ENCODE measurements around the gene TSPAN8. TPM values are rescaled to one million over a fixed set of nuclear protein-coding genes. Genes with fewer than 3 reads are reported as not detected.
"Not testable (repeated sequence)": the region's sequence is repeated elsewhere in the genome, so short reads cannot be mapped to it uniquely, and the experiment has no call there.

The TSPAN8 gene
- total and polyA plus RNA-seq, 2 experiments from 2014 or later: not detected

- no peak overlapping the region for H3K4me3 Mint-ChIP-seq
- ATAC-seq (no peak), DNase-seq (ENCODE audit: low spot score) (no peak)
- H2AFZ ChIP-seq: no peak overlapping the region
- no peaks in the 10 kb centered on the region for H3K36me3 ChIP-seq (ENCODE audit: insufficient read depth)
- no peaks in the 10 kb centered on the region for H3K27me3 ChIP-seq (ENCODE audit: insufficient read depth)
- no peaks in the 10 kb centered on the region for H3K27me3 Mint-ChIP-seq (ENCODE audit: insufficient read depth, low read depth, poor library complexity)
- H3K9me2 ChIP-seq (ENCODE audit: insufficient read depth): no peaks in the 10 kb centered on the region
- H3K4me1 ChIP-seq (ENCODE audit: insufficient read depth): no peaks in the 10 kb centered on the region; the same call in 1 of the 2 replicates
- H4K20me1 ChIP-seq (replicated peaks; ENCODE audit: insufficient read depth): no peaks in the 10 kb centered on the region
- no peaks in the 10 kb centered on the region for H3K79me2 ChIP-seq (replicated peaks; ENCODE audit: insufficient read depth)
- no peak overlapping the region for H3K27ac ChIP-seq (ENCODE audit: low read depth)
- H3K27ac Mint-ChIP-seq: no peak overlapping the region
- H3K9me3 Mint-ChIP-seq: no peaks in the 10 kb centered on the region
- H3K4me3 ChIP-seq: no peak overlapping the region
- TF ChIP-seq POLR2AphosphoS5 (IDR thresholded peaks at IDR 0.05; ENCODE audit: low read depth) (no peak), EZH2 (IDR thresholded peaks at IDR 0.05; ENCODE audit: low read depth, unreplicated experiment) (no peak), STAT1 (IDR thresholded peaks at IDR 0.05; ENCODE audit: unreplicated experiment) (no peak)
- H3K4me2 ChIP-seq: no peak overlapping the region
- H3K4me1 Mint-ChIP-seq: peaks cover 6% of the 10 kb centered on the region
- H3K36me3 Mint-ChIP-seq (ENCODE audit: low read depth): no peaks in the 10 kb centered on the region
- H3F3A ChIP-seq (replicated peaks; ENCODE audit: low read depth): no peaks in the 10 kb centered on the region
Measured at GRCh38 chr12:71125949-71126348, 31.9 kb downstream of the TSPAN8 start.

GRCh38 chr12:71125515-71125914, 32.3 kb downstream of the TSPAN8 start:
- Mint-ChIP-seq H3K27ac (no peak overlapping the region), H3K36me3 (ENCODE audit: low read depth) (no peaks in the 10 kb centered on the region), H3K4me3 (no peak overlapping the region), H3K9me3 (no peaks in the 10 kb centered on the region), H3K27me3 (ENCODE audit: insufficient read depth, low read depth, poor library complexity) (no peaks in the 10 kb centered on the region), H3K4me1 (peaks cover 6% of the 10 kb centered on the region)
- H3K79me2 ChIP-seq (replicated peaks; ENCODE audit: insufficient read depth): no peaks in the 10 kb centered on the region
- ATAC-seq (no peak; the same call in 2 of the 3 replicates), DNase-seq (ENCODE audit: low spot score) (no peak)
- no peak for TF ChIP-seq STAT1 (IDR thresholded peaks at IDR 0.05; ENCODE audit: unreplicated experiment)
- 0 out of 4 replicates have a peak, but pooled peaks of 1 of the 2 experiments have one; percentile 10 for TF ChIP-seq CTCF (conservative IDR thresholded peaks at IDR 0.05; ENCODE audit: low read depth in 2 of 2)
- no peaks in the 10 kb centered on the region for H3K36me3 ChIP-seq (ENCODE audit: insufficient read depth)
- H3K4me1 ChIP-seq (ENCODE audit: insufficient read depth): no peaks in the 10 kb centered on the region; the same call in 1 of the 2 replicates
- no peak overlapping the region for H2AFZ ChIP-seq
- no peaks in the 10 kb centered on the region for H3F3A ChIP-seq (replicated peaks; ENCODE audit: low read depth)
- H3K9me2 ChIP-seq (ENCODE audit: insufficient read depth): no peaks in the 10 kb centered on the region
- no peaks in the 10 kb centered on the region for H3K27me3 ChIP-seq (ENCODE audit: insufficient read depth)
- H3K27ac ChIP-seq (ENCODE audit: low read depth): no peak overlapping the region
- H3K4me3 ChIP-seq: no peak overlapping the region
- no peak overlapping the region for H3K4me2 ChIP-seq
- no peaks in the 10 kb centered on the region for H4K20me1 ChIP-seq (replicated peaks; ENCODE audit: insufficient read depth)

- TF ChIP-seq CTCF (conservative IDR thresholded peaks at IDR 0.05; ENCODE audit: low read depth in 2 of 2) (0 out of 4 replicates have a peak, but pooled peaks of 1 of the 2 experiments have one; percentile 16), STAT1 (IDR thresholded peaks at IDR 0.05; ENCODE audit: unreplicated experiment) (no peak)
- Mint-ChIP-seq H3K4me1 (peaks cover 6% of the 10 kb centered on the region), H3K9me3 (no peaks in the 10 kb centered on the region; the same call in 2 of the 3 replicates), H3K36me3 (ENCODE audit: low read depth) (no peaks in the 10 kb centered on the region), H3K4me3 (no peak overlapping the region), H3K27me3 (ENCODE audit: insufficient read depth, low read depth, poor library complexity) (no peaks in the 10 kb centered on the region), H3K27ac (no peak overlapping the region)
- H3K4me3 ChIP-seq: no peak overlapping the region
- H3F3A ChIP-seq (replicated peaks; ENCODE audit: low read depth): no peaks in the 10 kb centered on the region
- no peaks in the 10 kb centered on the region for H3K9me2 ChIP-seq (ENCODE audit: insufficient read depth)
- no peak overlapping the region for H3K27ac ChIP-seq (ENCODE audit: low read depth)
- no peak for ATAC-seq
- no peak overlapping the region for H2AFZ ChIP-seq
- H3K79me2 ChIP-seq (replicated peaks; ENCODE audit: insufficient read depth): no peaks in the 10 kb centered on the region
- no peak overlapping the region for H3K4me2 ChIP-seq
- H3K36me3 ChIP-seq (ENCODE audit: insufficient read depth): no peaks in the 10 kb centered on the region
- H3K27me3 ChIP-seq (ENCODE audit: insufficient read depth): no peaks in the 10 kb centered on the region
- H4K20me1 ChIP-seq (replicated peaks; ENCODE audit: insufficient read depth): no peaks in the 10 kb centered on the region
- H3K4me1 ChIP-seq (ENCODE audit: insufficient read depth): no peaks in the 10 kb centered on the region; the same call in 1 of the 2 replicates
- no peak for DNase-seq (ENCODE audit: low spot score)
Measured at GRCh38 chr12:71124835-71125460, 32.9 kb downstream of the TSPAN8 start.

GRCh38 chr12:71113148-71113547, 44.7 kb downstream of the TSPAN8 start:
- not testable (repeated sequence) for H3K4me1 ChIP-seq (ENCODE audit: insufficient read depth); H3K4me3 ChIP-seq; H3K4me3 Mint-ChIP-seq; H3K27me3 ChIP-seq (ENCODE audit: insufficient read depth); H3K36me3 ChIP-seq (ENCODE audit: insufficient read depth); H3K27ac ChIP-seq (ENCODE audit: low read depth); H3K79me2 ChIP-seq (replicated peaks; ENCODE audit: insufficient read depth); ATAC-seq; H4K20me1 ChIP-seq (replicated peaks; ENCODE audit: insufficient read depth); DNase-seq (ENCODE audit: low spot score); H2AFZ ChIP-seq; H3K9me2 ChIP-seq (ENCODE audit: insufficient read depth); H3K27ac Mint-ChIP-seq; H3K4me2 ChIP-seq; H3K4me1 Mint-ChIP-seq; H3K27me3 Mint-ChIP-seq (ENCODE audit: insufficient read depth, low read depth, poor library complexity); H3F3A ChIP-seq (replicated peaks; ENCODE audit: low read depth)
- Mint-ChIP-seq H3K9me3 (peaks cover 47% of the 10 kb centered on the region), H3K36me3 (ENCODE audit: low read depth) (peaks cover 51% of the 10 kb centered on the region)

All from GM23338 (cell line).